HFFc6 (cell line): ENCODE data around the gene MANEAL. TPM values are rescaled to one million over a fixed set of nuclear protein-coding genes. Genes with fewer than 3 reads are reported as not detected.

Experiments used
- DNase-seq: peaks from one replicate; pipeline ENCODE4 v3.0.0-alpha.2; 2018
- H3K27ac Mint-ChIP-seq: 2 replicates; pipeline ENCODE4 v1.8.0; 2020; ENCODE audit warnings: mild to moderate bottlenecking, mixed read lengths
- H3K27me3 Mint-ChIP-seq: 2 replicates; pipeline ENCODE4 v1.8.0; 2021; ENCODE audit warnings: mild to moderate bottlenecking, moderate library complexity, mixed read lengths; ENCODE audit not compliant: insufficient read depth
- H3K36me3 Mint-ChIP-seq: 2 replicates; pipeline ENCODE4 v1.8.0; 2021; ENCODE audit warnings: low read depth, mixed read lengths
- H3K4me1 Mint-ChIP-seq: 2 replicates; pipeline ENCODE4 v1.8.0; 2020; ENCODE audit warnings: low read depth, mixed read lengths
- H3K4me3 Mint-ChIP-seq: 2 replicates; pipeline ENCODE4 v1.8.0; 2020; ENCODE audit warnings: mild to moderate bottlenecking, moderate library complexity, mixed read lengths
- H3K9me3 Mint-ChIP-seq: 2 replicates; pipeline ENCODE4 v1.8.0; 2020; ENCODE audit warnings: mild to moderate bottlenecking, mixed read lengths
- CTCF ChIP-seq: fragments of 200-600 bp; sonication (generic); IDR thresholded peaks from 2 replicates; pipeline ENCODE4 v1.5.0; 2021; ENCODE audit warnings: antibody characterized with exemption, mild to moderate bottlenecking
- total RNA-seq, 6 experiments: library from RNA; stranded (reverse); fragmentation: NEBNext Ultra II Directional; extraction: Animal tissue kit (Norgen Biotek cat#: 25700); gene quantifications; 2 replicates in 1 of 6; 3 replicates in 5 of 6; pipeline ENCODE4 v1.2.3, GENCODE V29; 2021

Gene MANEAL
- total RNA-seq, 6 experiments from 2014 or later, result 9.5 to 11.1 (median 9.9) TPM

DNA sequence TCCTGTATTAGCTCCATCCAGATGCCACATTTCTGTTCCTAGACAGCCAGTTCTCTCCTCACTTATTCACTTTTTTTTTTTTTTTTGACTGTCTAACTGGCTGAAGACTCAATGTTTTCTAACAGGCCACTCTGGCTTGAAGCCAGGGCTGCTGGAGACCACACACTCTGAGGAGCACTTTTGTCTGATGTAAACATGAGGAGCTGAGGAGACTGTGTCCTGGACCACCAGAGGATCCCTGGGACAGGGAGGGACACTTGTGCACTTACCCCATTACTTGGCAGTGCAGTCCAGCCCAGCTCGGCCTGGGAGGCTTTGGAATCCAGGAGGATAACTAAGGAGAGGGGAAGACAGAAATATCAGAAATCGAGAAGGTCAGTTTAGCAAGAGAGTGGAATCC lies 31.1 kb upstream of the MANEAL start:
- no peaks in the 10 kb centered on the region for H3K9me3 Mint-ChIP-seq
- no peak for DNase-seq
- H3K36me3 Mint-ChIP-seq, result no peaks in the 10 kb centered on the region
- H3K27me3 Mint-ChIP-seq, result peaks cover 25% of the 10 kb centered on the region
- 0 out of 2 replicates have a peak, but pooled peaks cover 5% of the 10 kb centered on the region for H3K4me1 Mint-ChIP-seq
- no peak overlapping the region for H3K27ac Mint-ChIP-seq
- no peak for TF ChIP-seq CTCF
- no peak overlapping the region for H3K4me3 Mint-ChIP-seq

GRCh38 chr1:37763791-37764413 lies 29.7 kb upstream of the MANEAL start:
- Mint-ChIP-seq H3K27me3 (peaks cover 30% of the 10 kb centered on the region), H3K9me3 (no peaks in the 10 kb centered on the region), H3K4me1 (0 out of 2 replicates have a peak, but pooled peaks cover 5% of the 10 kb centered on the region), H3K27ac (no peak overlapping the region), H3K4me3 (no peak overlapping the region), H3K36me3 (no peaks in the 10 kb centered on the region)
- no peak for DNase-seq
- no peak for TF ChIP-seq CTCF

DNA sequence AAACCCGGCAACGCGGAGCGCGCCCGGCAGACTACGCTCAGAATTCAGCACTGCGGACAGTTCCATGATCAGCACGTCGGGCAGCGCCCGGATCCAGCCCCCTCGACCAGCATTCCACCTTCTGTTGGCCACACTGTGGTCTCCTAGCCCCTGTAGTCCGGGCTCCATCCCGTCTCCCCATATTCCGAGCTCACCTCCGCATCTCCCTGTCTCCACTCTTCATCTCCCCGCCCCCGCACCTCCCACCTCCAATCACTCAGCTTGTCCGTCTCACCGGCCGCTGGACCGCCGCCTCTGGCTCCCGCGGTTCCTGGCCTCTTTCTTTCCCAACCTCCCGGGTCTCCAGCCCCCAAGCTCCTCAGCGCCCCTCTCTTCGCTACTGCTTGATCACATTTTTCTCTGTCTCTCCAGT lies 29.2 kb upstream of the MANEAL start:
- TF ChIP-seq CTCF, result no peak
- H3K36me3 Mint-ChIP-seq, result no peaks in the 10 kb centered on the region
- no peak overlapping the region for H3K27ac Mint-ChIP-seq
- 0 out of 2 replicates have a peak, but pooled peaks cover 5% of the 10 kb centered on the region for H3K4me1 Mint-ChIP-seq
- H3K9me3 Mint-ChIP-seq, result no peaks in the 10 kb centered on the region
- no peak for DNase-seq
- H3K4me3 Mint-ChIP-seq, result no peak overlapping the region
- H3K27me3 Mint-ChIP-seq, result peaks cover 32% of the 10 kb centered on the region

DNA sequence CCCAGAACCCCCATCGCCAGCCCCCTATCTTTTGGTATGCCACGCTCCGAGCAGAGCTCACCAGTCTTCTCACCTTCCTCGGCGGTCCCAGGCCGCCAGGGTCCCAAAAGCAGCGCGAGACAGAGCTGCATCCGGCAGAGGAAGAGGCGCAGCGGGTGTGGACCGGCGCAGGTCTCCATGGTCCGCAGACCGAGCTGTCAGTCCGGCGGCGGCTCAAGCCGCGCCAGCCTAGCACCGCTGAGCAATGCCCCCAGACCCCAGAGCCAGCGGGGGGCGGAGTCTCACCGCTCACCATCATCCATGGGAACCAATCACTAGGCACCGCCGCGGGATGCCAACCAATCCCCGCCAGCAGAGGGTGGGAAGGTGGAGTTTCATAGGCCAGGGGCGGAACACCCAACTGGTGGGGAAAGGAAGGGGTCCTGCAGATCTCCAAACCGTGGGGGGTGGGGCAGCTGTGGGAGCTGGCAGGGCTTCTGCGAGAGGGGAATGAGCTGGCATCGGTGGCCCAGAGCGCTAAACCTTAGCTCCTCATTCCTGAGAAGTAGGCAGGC lies 28.7 kb upstream of the MANEAL start, which contains the start of gene EPHA10:
Gene EPHA10, minus strand, starts transcription at position 233 of the 554 bp plus-strand sequence. Its CDS starts 54 bp downstream, at position 179.
- Mint-ChIP-seq H3K27ac (no peak within 1 kb of the TSS), H3K4me1 (0 out of 2 replicates have a peak, but pooled peaks cover 5% of the 10 kb centered on the region), H3K36me3 (no peaks in the 10 kb centered on the region), H3K4me3 (no peak within 1 kb of the TSS), H3K27me3 (peaks cover 32% of the 10 kb centered on the region), H3K9me3 (no peaks in the 10 kb centered on the region)
- TF ChIP-seq CTCF, result no peak
- DNase-seq, result no peak

GRCh38 chr1:37765916-37766664 lies 27.6 kb upstream of the MANEAL start:
- H3K4me1 Mint-ChIP-seq, result 0 out of 2 replicates have a peak, but pooled peaks cover 5% of the 10 kb centered on the region
- H3K36me3 Mint-ChIP-seq, result no peaks in the 10 kb centered on the region
- no peak overlapping the region for H3K4me3 Mint-ChIP-seq
- peaks cover 32% of the 10 kb centered on the region for H3K27me3 Mint-ChIP-seq
- no peaks in the 10 kb centered on the region for H3K9me3 Mint-ChIP-seq
- TF ChIP-seq CTCF, result no peak
- H3K27ac Mint-ChIP-seq, result no peak overlapping the region
- no peak for DNase-seq
